Psoas muscle (tissue), 8 donors: Measurements from ENCODE around the gene RAD51B. TPM values are rescaled to one million over a fixed set of nuclear protein-coding genes. Genes with fewer than 3 reads are reported as not detected.
A peak's percentile ranks its signal among the peaks of the same experiment; 100 is the strongest.

ENCODE experiments used
- ATAC-seq, 4 donors: fragments of 200-7000 bp; cut with Tn5 transposase; one replicate each; pipeline ENCODE4 v1.9.1; 2020; ENCODE audit warnings: moderate library complexity in 3 of 4, mild to moderate bottlenecking in 2 of 4
- DNase-seq, 2 donors: peaks; one replicate each; pipeline ENCODE4 v3.0.0-alpha.2; 2020
- H3K27ac ChIP-seq: fragments of 200-600 bp; one replicate; pipeline ENCODE4 v1.8.0; 2022
- H3K27me3 ChIP-seq, 3 donors: fragments of 200-600 bp in 1 of 3; one replicate each; pipeline versions ENCODE4 v1.6.1 to v1.8.0; 2013 to 2022; ENCODE audit warnings: low read length in 2 of 3, mild to moderate bottlenecking in 2 of 3, moderate library complexity in 1 of 3; ENCODE audit not compliant: insufficient read depth in 3 of 3
- H3K36me3 ChIP-seq, 2 donors: fragments of 200-600 bp in 1 of 2; one replicate each; pipeline versions ENCODE4 v1.6.1 to v1.8.0; 2013 to 2022; ENCODE audit warnings: low read depth in 1 of 2, mild to moderate bottlenecking in 1 of 2, moderate library complexity in 1 of 2; ENCODE audit not compliant: insufficient read depth in 1 of 2
- H3K4me1 ChIP-seq: fragments of 200-600 bp; one replicate; pipeline ENCODE4 v1.8.0; 2022
- H3K4me3 ChIP-seq: fragments of 200-600 bp; one replicate; pipeline ENCODE4 v1.8.0; 2022; ENCODE audit warnings: mild to moderate bottlenecking
- H3K9me3 ChIP-seq: fragments of 200-600 bp; one replicate; pipeline ENCODE4 v1.8.0; 2022
- CTCF ChIP-seq: fragments of 200-600 bp; IDR thresholded peaks from one replicate; pipeline ENCODE4 v1.8.0; 2022; ENCODE audit warnings: antibody characterized with exemption
- WGBS, 3 donors: extraction: QIAGEN DNeasy Blood & Tissue Kit; methylation state at CpG; one replicate each; pipeline versions ENCODE4 v1.1.6 to v1.1.7; 2013; 5-methylcytosine and 5-hydroxymethylcytosine counted together
- intact Hi-C, 2 donors: fragments of 100-400 bp; cut with DNase I; formaldehyde crosslinking; loops; one replicate each; pipeline versions ENCODE4 v1.11.0 to v1.14.2; 2022
- polyA plus RNA-seq, 3 donors: library from polyadenylated mRNA; stranded (reverse); fragments of 200-250 nt; gene quantifications; one replicate each; pipeline ENCODE4 v1.2.3, GENCODE V29; 2013
- total RNA-seq, 4 donors: library from RNA; stranded (reverse); fragmentation: NEBNext Ultra II Directional in 2 of 4; extraction: Animal tissue kit (Norgen Biotek cat#: 25700) in 2 of 4; gene quantifications; one replicate each; pipeline versions ENCODE4 v1.2.1 to v1.2.4, GENCODE V29; 2021 to 2023
- donor health status: healthy with polysubstance abuse.
- donor health status: DM: no; HTN: no; CAD: no; lungs with moderate emphysema.
- donor health status: Bipolar disorder and iron deficiency.
- donor health status: healthy.
- donor health status: DM: yes; HTN: yes; CAD: no.
- donor health status: DM: no; HTN: no; CAD: no.
- donor health status: DM: no; HTN: no; CAD: no.
- donor health status: DM: yes; HTN: yes; CAD: no.

The RAD51B gene
- total and polyA plus RNA-seq, 7 donors = 0.60 to 7.2 (median 2.2) TPM

GRCh38 chr14:67990576-67990975, 171.0 kb downstream of the RAD51B start:
- no peaks in the 10 kb centered on the region for H3K4me1 ChIP-seq
- 89 to 92% (median 89%) methylated on average over 3 of the region's 3 CpGs for WGBS, 3 donors
- no peaks in the 10 kb centered on the region for H3K27me3 ChIP-seq
- DNase-seq (no peak), ATAC-seq (no peak)
- no peak overlapping the region for H3K4me3 ChIP-seq
- TF ChIP-seq CTCF = no peak
- intact Hi-C loops = no loop called here
- H3K36me3 ChIP-seq = no peaks in the 10 kb centered on the region
- H3K9me3 ChIP-seq = no peaks in the 10 kb centered on the region
- no peak overlapping the region for H3K27ac ChIP-seq

- H3K4me1 ChIP-seq = peaks cover 6% of the 10 kb centered on the region
- H3K27ac ChIP-seq = no peak overlapping the region
- DNase-seq (no peak), ATAC-seq (no peak)
- intact Hi-C loops = no loop called here
- H3K27me3 ChIP-seq = no peaks in the 10 kb centered on the region
- no peaks in the 10 kb centered on the region for H3K36me3 ChIP-seq
- TF ChIP-seq CTCF = no peak
- no peak overlapping the region for H3K4me3 ChIP-seq
- H3K9me3 ChIP-seq = no peaks in the 10 kb centered on the region
Measured at GRCh38 chr14:67994531-67994930, 175.0 kb downstream of the RAD51B start.

GRCh38 chr14:67996235-67996634, 176.7 kb downstream of the RAD51B start:
- ATAC-seq (no peak), DNase-seq (no peak)
- H3K27me3 ChIP-seq = no peaks in the 10 kb centered on the region
- no peaks in the 10 kb centered on the region for H3K9me3 ChIP-seq
- intact Hi-C loops = no loop called here
- no peak overlapping the region for H3K27ac ChIP-seq
- H3K36me3 ChIP-seq = no peaks in the 10 kb centered on the region
- 95 to 99% (median 98%) methylated on average over 4 of the region's 4 CpGs for WGBS, 3 donors
- peaks cover 10% of the 10 kb centered on the region for H3K4me1 ChIP-seq
- H3K4me3 ChIP-seq = no peak overlapping the region
- no peak for TF ChIP-seq CTCF

GRCh38 chr14:67998834-67999233, 179.3 kb downstream of the RAD51B start:
- WGBS, 3 donors = 91 to 97% (median 92%) methylated on average over 1 of the region's 1 CpG
- intact Hi-C loops = no loop called here
- no peaks in the 10 kb centered on the region for H3K27me3 ChIP-seq
- H3K9me3 ChIP-seq = peaks cover 8% of the 10 kb centered on the region
- peaks cover 10% of the 10 kb centered on the region for H3K4me1 ChIP-seq
- no peaks in the 10 kb centered on the region for H3K36me3 ChIP-seq
- no peak for ATAC-seq
- H3K4me3 ChIP-seq = no peak overlapping the region
- no peak for DNase-seq
- no peak overlapping the region for H3K27ac ChIP-seq
- no peak for TF ChIP-seq CTCF

GRCh38 chr14:67999290-67999689, 179.7 kb downstream of the RAD51B start:
- DNase-seq (no peak), ATAC-seq (peak in 3 of 4 donors; percentile 36 to 60 (median 56))
- Histone ChIP-seq H3K36me3 (no peaks in the 10 kb centered on the region), H3K4me1 (peaks cover 10% of the 10 kb centered on the region), H3K4me3 (peak overlapping the region; percentile 16), H3K9me3 (peaks cover 8% of the 10 kb centered on the region), H3K27ac (no peak overlapping the region), H3K27me3 (no peaks in the 10 kb centered on the region)
- WGBS, 3 donors = 0 to 53% (median 35%) methylated on average over 1 of the region's 1 CpG
- TF ChIP-seq CTCF = no peak
- intact Hi-C loops = no loop called here
